ENCODE measurements around the gene HEATR5A.

GRCh38 chr14:31387091-31387490 is 33.3 kb downstream of the HEATR5A start:
- TF ChIP-seq POLR2A (IDR thresholded peaks at IDR 0.05) (no peak), CTCF (IDR thresholded peaks at IDR 0.05 in 8 of 11, conservative IDR thresholded peaks at IDR 0.05 in 3 of 11) (no peak)
